ENCODE data around the gene CELF5. TPM values are rescaled to one million over a fixed set of nuclear protein-coding genes. Genes with fewer than 3 reads are reported as not detected.

CELF5 gene
- total RNA-seq, 2 donors from 2014 or later, result 2.6 to 3.5 TPM

DNA sequence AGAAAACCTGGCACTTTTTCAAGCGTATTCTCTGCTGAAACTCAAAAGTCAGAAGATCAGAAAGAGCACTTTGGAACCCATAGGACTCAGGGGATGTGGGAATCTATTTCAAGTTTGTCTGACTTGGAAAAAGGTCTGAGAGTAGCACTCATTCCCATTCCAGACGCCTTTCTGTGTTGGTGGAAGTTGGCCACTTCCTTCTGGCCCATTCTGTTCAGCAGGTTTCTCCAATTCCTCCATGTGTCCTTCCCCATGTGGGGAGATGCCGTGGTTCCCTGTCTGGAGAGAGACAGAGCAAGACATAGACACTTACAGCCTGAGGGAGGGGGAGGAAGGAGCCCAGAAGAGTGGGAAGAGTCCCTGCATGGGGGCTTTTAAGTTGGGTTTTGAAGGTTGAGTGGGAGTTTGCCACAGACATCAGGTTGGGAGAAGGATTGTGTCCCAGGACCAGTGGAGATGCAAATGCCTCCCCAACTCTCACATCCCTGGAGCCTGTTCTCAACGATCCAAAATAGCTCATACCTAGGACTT is 48.0 kb downstream of the CELF5 start:
- Histone ChIP-seq H3K27me3 (ENCODE audit: control insufficient read depth, insufficient read depth, low read length, poor library complexity, severe bottlenecking) (peaks cover 12% of the 10 kb centered on the region), H3K4me3 (ENCODE audit: low read length) (no peak overlapping the region), H3K36me3 (ENCODE audit: control insufficient read depth, insufficient read depth, low read length) (no peaks in the 10 kb centered on the region), H3K4me1 (ENCODE audit: control insufficient read depth, insufficient read depth, low read length) (no peaks in the 10 kb centered on the region), H3K27ac (ENCODE audit: low read depth, low read length) (no peak overlapping the region), H3K9ac (ENCODE audit: extremely low read depth, low read length, poor library complexity, severe bottlenecking) (no peak overlapping the region), H3K9me3 (ENCODE audit: control insufficient read depth, low read length) (no peaks in the 10 kb centered on the region)
- WGBS, 2 experiments (ENCODE audit: insufficient coverage in 1 of 2, insufficient read length in 1 of 2), result 85 to 92% methylated on average over 1 to 3 of the region's 4 CpGs
- TF ChIP-seq, protein P1, sequence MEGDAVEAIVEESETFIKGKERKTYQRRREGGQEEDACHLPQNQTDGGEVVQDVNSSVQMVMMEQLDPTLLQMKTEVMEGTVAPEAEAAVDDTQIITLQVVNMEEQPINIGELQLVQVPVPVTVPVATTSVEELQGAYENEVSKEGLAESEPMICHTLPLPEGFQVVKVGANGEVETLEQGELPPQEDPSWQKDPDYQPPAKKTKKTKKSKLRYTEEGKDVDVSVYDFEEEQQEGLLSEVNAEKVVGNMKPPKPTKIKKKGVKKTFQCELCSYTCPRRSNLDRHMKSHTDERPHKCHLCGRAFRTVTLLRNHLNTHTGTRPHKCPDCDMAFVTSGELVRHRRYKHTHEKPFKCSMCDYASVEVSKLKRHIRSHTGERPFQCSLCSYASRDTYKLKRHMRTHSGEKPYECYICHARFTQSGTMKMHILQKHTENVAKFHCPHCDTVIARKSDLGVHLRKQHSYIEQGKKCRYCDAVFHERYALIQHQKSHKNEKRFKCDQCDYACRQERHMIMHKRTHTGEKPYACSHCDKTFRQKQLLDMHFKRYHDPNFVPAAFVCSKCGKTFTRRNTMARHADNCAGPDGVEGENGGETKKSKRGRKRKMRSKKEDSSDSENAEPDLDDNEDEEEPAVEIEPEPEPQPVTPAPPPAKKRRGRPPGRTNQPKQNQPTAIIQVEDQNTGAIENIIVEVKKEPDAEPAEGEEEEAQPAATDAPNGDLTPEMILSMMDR (conservative IDR thresholded peaks at IDR 0.05), result no peak
- Mint-ChIP-seq H3K4me1 (no peaks in the 10 kb centered on the region), H3K27me3 (ENCODE audit: insufficient read depth) (peaks cover 61% of the 10 kb centered on the region), H3K4me3 (no peak overlapping the region), H3K27ac (no peak overlapping the region), H3K9me3 (peaks cover 6% of the 10 kb centered on the region), H3K36me3 (ENCODE audit: low read depth) (no peaks in the 10 kb centered on the region)
- no peak for DNase-seq

- DNase-seq, result no peak
- no peak overlapping the region for H3K9ac ChIP-seq (ENCODE audit: extremely low read depth, low read length, poor library complexity, severe bottlenecking)
- H3K27ac ChIP-seq (ENCODE audit: low read depth, low read length), result no peak overlapping the region
- peaks cover 58% of the 10 kb centered on the region for H3K27me3 Mint-ChIP-seq (ENCODE audit: insufficient read depth)
- no peaks in the 10 kb centered on the region for H3K4me1 ChIP-seq (ENCODE audit: control insufficient read depth, insufficient read depth, low read length)
- no peak overlapping the region for H3K27ac Mint-ChIP-seq
- TF ChIP-seq, protein P1 (conservative IDR thresholded peaks at IDR 0.05), result no peak
- H3K4me1 Mint-ChIP-seq, result no peaks in the 10 kb centered on the region
- H3K36me3 ChIP-seq (ENCODE audit: control insufficient read depth, insufficient read depth, low read length), result no peaks in the 10 kb centered on the region
- no peak overlapping the region for H3K4me3 Mint-ChIP-seq
- 92% methylated on average over 3 of the region's 3 CpGs for WGBS, 2 experiments (ENCODE audit: insufficient coverage in 1 of 2, insufficient read length in 1 of 2)
- no peaks in the 10 kb centered on the region for H3K9me3 ChIP-seq (ENCODE audit: control insufficient read depth, low read length)
- H3K9me3 Mint-ChIP-seq, result peaks cover 6% of the 10 kb centered on the region
- peaks cover 12% of the 10 kb centered on the region for H3K27me3 ChIP-seq (ENCODE audit: control insufficient read depth, insufficient read depth, low read length, poor library complexity, severe bottlenecking)
- H3K36me3 Mint-ChIP-seq (ENCODE audit: low read depth), result no peaks in the 10 kb centered on the region
- H3K4me3 ChIP-seq (ENCODE audit: low read length), result no peak overlapping the region
Measured at GRCh38 chr19:3272952-3273351, 48.5 kb downstream of the CELF5 start.

GRCh38 chr19:3274245-3274941 is 49.9 kb downstream of the CELF5 start:
- TF ChIP-seq, protein P1 (conservative IDR thresholded peaks at IDR 0.05), result no peak
- no peak overlapping the region for H3K4me3 ChIP-seq (ENCODE audit: low read length)
- H3K27ac ChIP-seq (ENCODE audit: low read depth, low read length), result no peak overlapping the region
- no peaks in the 10 kb centered on the region for H3K36me3 Mint-ChIP-seq (ENCODE audit: low read depth)
- WGBS, 2 experiments (ENCODE audit: insufficient coverage in 1 of 2, insufficient read length in 1 of 2), result 89 to 100% methylated on average over 1 to 9 of the region's 9 CpGs
- H3K4me1 ChIP-seq (ENCODE audit: control insufficient read depth, insufficient read depth, low read length), result no peaks in the 10 kb centered on the region
- H3K27me3 Mint-ChIP-seq (ENCODE audit: insufficient read depth), result peaks cover 52% of the 10 kb centered on the region
- no peaks in the 10 kb centered on the region for H3K9me3 ChIP-seq (ENCODE audit: control insufficient read depth, low read length)
- peaks cover 6% of the 10 kb centered on the region for H3K9me3 Mint-ChIP-seq
- no peak overlapping the region for H3K9ac ChIP-seq (ENCODE audit: extremely low read depth, low read length, poor library complexity, severe bottlenecking)
- no peak overlapping the region for H3K27ac Mint-ChIP-seq
- no peaks in the 10 kb centered on the region for H3K36me3 ChIP-seq (ENCODE audit: control insufficient read depth, insufficient read depth, low read length)
- H3K27me3 ChIP-seq (ENCODE audit: control insufficient read depth, insufficient read depth, low read length, poor library complexity, severe bottlenecking), result peaks cover 12% of the 10 kb centered on the region
- H3K4me1 Mint-ChIP-seq, result no peaks in the 10 kb centered on the region
- no peak overlapping the region for H3K4me3 Mint-ChIP-seq
- no peak for DNase-seq

Measured in endodermal cell (in vitro differentiated cells).